SK-N-SH treated with all-trans-retinoic acid at 6 μM for 48 hours (cell line): Measurements from ENCODE around the gene PHF20.

Source experiments
- BACH2 ChIP-seq: fragments of 250-450 bp; sonication (Bioruptor Pico); IDR thresholded peaks from 2 replicates; pipeline ENCODE4 v1.9.0; 2021; ENCODE audit warnings: mild to moderate bottlenecking, borderline replicate concordance
- GLIS3 ChIP-seq: fragments of 250-450 bp; sonication (Bioruptor Pico); IDR thresholded peaks from 2 replicates; pipeline ENCODE4 v1.5.0; 2020; ENCODE audit warnings: mild to moderate bottlenecking, moderate library complexity
- TF ChIP-seq, protein P1 (sequence below): fragments of 250-450 bp; sonication (Bioruptor Pico); IDR thresholded peaks from 2 replicates; pipeline ENCODE4 v1.8.0; 2020; ENCODE audit warnings: mild to moderate bottlenecking, moderate library complexity, borderline replicate concordance
- TF ChIP-seq, protein P2 (sequence below): fragments of 250-450 bp; sonication (Bioruptor Pico); IDR thresholded peaks from 2 replicates; pipeline ENCODE4 v1.5.1; 2020; ENCODE audit warnings: low read depth, mild to moderate bottlenecking, moderate library complexity

DNA sequence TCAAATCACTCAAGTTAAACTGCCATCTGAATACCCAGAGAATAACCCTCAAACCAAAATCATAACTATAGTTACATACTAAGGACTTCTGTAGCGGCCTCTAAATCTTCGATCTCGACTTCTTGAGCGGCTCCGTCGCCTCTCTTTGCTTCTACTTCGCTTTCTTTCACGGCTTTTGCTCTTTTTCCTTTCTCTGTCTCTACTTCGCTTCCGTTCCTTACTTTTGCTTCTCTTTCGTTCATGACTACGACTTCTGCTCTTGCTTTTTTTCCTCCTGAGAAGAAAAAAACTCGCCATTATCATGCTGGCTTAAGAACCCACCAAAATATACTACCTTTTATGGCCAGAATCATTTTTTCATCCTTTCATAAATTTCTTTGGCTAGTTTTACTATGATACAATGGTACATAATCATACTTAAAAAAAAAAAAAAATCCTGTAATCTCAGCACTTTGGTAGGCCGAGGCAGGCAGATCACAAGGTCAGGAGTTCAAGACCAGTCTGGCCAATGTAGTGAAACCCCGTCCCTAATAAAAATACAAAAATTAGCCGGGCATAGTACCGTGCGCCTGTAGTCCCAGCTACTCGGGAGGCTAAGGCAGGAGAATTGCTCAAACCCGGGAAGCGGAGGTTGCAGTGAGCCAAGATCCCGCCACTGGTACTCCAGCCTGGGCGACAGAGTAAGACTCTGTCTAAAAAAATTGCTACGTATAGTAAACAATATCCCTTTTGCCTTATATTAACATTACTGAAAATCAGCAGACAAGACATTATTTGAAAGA, 39.8 kb upstream of the PHF20 start:
- TF ChIP-seq, protein P1, sequence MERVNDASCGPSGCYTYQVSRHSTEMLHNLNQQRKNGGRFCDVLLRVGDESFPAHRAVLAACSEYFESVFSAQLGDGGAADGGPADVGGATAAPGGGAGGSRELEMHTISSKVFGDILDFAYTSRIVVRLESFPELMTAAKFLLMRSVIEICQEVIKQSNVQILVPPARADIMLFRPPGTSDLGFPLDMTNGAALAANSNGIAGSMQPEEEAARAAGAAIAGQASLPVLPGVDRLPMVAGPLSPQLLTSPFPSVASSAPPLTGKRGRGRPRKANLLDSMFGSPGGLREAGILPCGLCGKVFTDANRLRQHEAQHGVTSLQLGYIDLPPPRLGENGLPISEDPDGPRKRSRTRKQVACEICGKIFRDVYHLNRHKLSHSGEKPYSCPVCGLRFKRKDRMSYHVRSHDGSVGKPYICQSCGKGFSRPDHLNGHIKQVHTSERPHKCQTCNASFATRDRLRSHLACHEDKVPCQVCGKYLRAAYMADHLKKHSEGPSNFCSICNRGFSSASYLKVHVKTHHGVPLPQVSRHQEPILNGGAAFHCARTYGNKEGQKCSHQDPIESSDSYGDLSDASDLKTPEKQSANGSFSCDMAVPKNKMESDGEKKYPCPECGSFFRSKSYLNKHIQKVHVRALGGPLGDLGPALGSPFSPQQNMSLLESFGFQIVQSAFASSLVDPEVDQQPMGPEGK (CRISPR knock-in tag): no peak
- no peak for TF ChIP-seq BACH2 (CRISPR knock-in tag)
- TF ChIP-seq GLIS3 (CRISPR knock-in tag): no peak
- TF ChIP-seq, protein P2, sequence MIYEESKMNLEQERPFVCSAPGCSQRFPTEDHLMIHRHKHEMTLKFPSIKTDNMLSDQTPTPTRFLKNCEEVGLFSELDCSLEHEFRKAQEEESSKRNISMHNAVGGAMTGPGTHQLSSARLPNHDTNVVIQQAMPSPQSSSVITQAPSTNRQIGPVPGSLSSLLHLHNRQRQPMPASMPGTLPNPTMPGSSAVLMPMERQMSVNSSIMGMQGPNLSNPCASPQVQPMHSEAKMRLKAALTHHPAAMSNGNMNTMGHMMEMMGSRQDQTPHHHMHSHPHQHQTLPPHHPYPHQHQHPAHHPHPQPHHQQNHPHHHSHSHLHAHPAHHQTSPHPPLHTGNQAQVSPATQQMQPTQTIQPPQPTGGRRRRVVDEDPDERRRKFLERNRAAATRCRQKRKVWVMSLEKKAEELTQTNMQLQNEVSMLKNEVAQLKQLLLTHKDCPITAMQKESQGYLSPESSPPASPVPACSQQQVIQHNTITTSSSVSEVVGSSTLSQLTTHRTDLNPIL: no peak
